Measurements from ENCODE around the gene RAD51D.
"Not testable (repeated sequence)": the region's sequence is repeated elsewhere in the genome, so short reads cannot be mapped to it uniquely, and the experiment has no call there.

The RAD51D gene

GRCh38 chr17:35127751-35128514 lies 8.3 kb upstream of the RAD51D start:
- no peak for DNase-seq
- no peak overlapping the region for H3K4me3 ChIP-seq (ENCODE audit: low read depth, low read length)

DNA sequence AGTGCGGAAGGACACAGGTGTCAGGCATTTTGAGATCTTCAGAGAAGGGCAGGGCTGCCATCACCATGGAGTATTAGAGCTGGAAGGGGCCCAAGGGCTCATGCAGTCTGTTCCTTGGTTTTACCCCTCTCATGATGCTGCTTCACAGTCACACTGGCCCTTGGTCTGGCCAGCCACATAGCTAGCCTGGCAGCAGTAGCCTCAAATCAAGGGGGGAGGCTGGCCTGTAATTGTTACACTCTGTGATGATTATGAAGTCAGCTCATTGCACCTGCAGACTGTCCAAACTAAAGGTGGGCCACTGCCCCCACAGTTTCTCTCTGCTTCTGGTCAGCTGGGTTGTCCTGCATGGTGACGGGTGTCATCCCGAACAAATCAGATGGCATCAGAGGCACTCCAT lies 1.7 kb upstream of the RAD51D start, which contains the start of gene FNDC8:
Gene FNDC8 (plus strand): TSS at position 301 of the 400 bp plus-strand sequence. CDS start 79 bp downstream, at position 380.
- no peak for DNase-seq
- TF ChIP-seq CTCF (IDR thresholded peaks at IDR 0.05; ENCODE audit: low read depth, low read length), result no peak
- no peak within 1 kb of the TSS for H3K4me3 ChIP-seq (ENCODE audit: low read depth, low read length)
- no peaks in the 10 kb centered on the region for H3K4me1 ChIP-seq
- no peaks in the 10 kb centered on the region for H3K27me3 ChIP-seq
- H3K36me3 ChIP-seq, result no peaks in the 10 kb centered on the region
- H3K9me3 ChIP-seq, result no peaks in the 10 kb centered on the region

More at GRCh38 chr17:35127751-35128514, 8.3 kb upstream of the RAD51D start:
- Histone ChIP-seq H3K4me1 (no peaks in the 10 kb centered on the region), H3K9me3 (no peaks in the 10 kb centered on the region), H3K36me3 (peaks cover 18% of the 10 kb centered on the region), H3K27me3 (no peaks in the 10 kb centered on the region)
- no peak for TF ChIP-seq CTCF (IDR thresholded peaks at IDR 0.05; ENCODE audit: low read depth, low read length)

DNA sequence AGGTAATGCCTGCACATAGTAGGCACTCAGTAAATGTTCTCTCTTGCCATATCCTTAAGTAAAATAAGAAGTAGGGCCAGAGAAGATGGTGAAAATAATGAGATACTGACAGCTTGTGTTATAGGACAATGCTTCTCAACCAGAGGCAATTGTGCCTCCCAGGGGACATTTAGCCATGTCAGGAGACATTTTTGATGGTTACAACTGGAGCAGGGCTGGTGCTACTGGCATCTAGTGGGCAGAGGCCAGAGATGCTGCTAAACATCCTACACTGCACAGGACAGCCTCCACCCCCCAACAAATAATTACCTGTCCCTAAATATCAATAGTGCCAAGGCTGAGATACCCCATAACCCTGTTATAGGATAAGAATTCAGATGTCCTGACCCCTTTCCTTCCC lies 1.7 kb downstream of the RAD51D start:
- Histone ChIP-seq H3K4me1 (no peaks in the 10 kb centered on the region), H3K36me3 (no peaks in the 10 kb centered on the region), H3K27me3 (no peaks in the 10 kb centered on the region), H3K9me3 (no peaks in the 10 kb centered on the region), H3K4me3 (ENCODE audit: low read depth, low read length) (no peak overlapping the region)
- TF ChIP-seq CTCF (IDR thresholded peaks at IDR 0.05; ENCODE audit: low read depth, low read length), result peak; percentile 52
- DNase-seq, result peak; percentile 60

- H3K4me1 ChIP-seq, result no peaks in the 10 kb centered on the region
- no peaks in the 10 kb centered on the region for H3K36me3 ChIP-seq
- H3K9me3 ChIP-seq, result no peaks in the 10 kb centered on the region
- no peaks in the 10 kb centered on the region for H3K27me3 ChIP-seq
- TF ChIP-seq CTCF (IDR thresholded peaks at IDR 0.05; ENCODE audit: low read depth, low read length), result no peak
- no peak overlapping the region for H3K4me3 ChIP-seq (ENCODE audit: low read depth, low read length)
- DNase-seq, result no peak
Measured at GRCh38 chr17:35116845-35117244, 2.8 kb downstream of the RAD51D start.

- H3K4me1 ChIP-seq; H3K27me3 ChIP-seq; H3K36me3 ChIP-seq; H3K4me3 ChIP-seq (ENCODE audit: low read depth, low read length); H3K9me3 ChIP-seq; DNase-seq: not testable (repeated sequence)
Measured at GRCh38 chr17:35110791-35111190, 8.9 kb downstream of the RAD51D start.

DNA sequence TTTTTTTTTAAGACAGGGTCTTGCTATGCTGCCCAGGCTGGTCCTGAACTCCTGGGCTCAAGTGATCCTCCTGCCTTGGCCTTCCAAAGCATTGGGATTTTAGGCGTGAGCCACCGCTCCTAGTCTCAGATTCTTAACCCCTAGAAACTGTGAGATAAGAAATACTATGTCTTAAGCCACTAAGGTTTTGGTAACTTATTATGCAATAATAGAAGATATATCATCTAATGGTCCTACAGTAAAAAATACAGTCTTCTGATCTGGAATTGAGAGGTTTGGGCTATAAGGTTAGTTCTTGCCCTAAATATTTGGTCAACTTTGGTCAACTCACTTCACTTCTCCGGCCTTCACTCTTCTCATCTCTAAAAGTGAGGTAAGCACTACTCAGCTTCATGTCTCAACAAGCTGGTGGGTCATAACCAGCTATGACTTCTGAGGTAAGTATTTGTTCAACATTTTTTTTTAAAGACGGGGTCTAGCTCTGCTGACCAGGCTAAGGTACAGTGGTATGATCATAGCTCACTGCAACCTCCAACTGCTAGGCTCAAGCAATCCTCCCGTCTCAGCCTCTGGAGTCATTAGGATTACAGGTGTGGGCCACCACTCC lies 14.7 kb downstream of the RAD51D start:
- Histone ChIP-seq H3K9me3 (no peaks in the 10 kb centered on the region), H3K4me1 (no peaks in the 10 kb centered on the region), H3K27me3 (no peaks in the 10 kb centered on the region), H3K4me3 (ENCODE audit: low read depth, low read length) (no peak overlapping the region), H3K36me3 (peaks cover 14% of the 10 kb centered on the region)
- no peak for DNase-seq
- TF ChIP-seq CTCF (IDR thresholded peaks at IDR 0.05; ENCODE audit: low read depth, low read length), result no peak

Measured in BE2C (cell line).